Loucy (cell line): Measurements from ENCODE around the gene LILRA5.

ENCODE experiments used
- H2AFZ ChIP-seq: fragments of 200-600 bp; sonication (generic); 2 replicates; pipeline ENCODE4 v1.6.0; 2016; ENCODE audit warnings: antibody characterized with exemption, mild to moderate bottlenecking, low read length, moderate library complexity
- H3F3A ChIP-seq: fragments of 200-600 bp; 2 replicates; pipeline ENCODE4 v1.6.0; 2016; ENCODE audit warnings: antibody characterized with exemption, low read depth, mild to moderate bottlenecking
- H3K27me3 ChIP-seq: fragments of 200-600 bp; sonication (generic); 2 replicates; pipeline ENCODE4 v1.6.1; 2014; ENCODE audit warnings: low read length, mild to moderate bottlenecking; ENCODE audit not compliant: insufficient read depth, poor library complexity, severe bottlenecking
- H3K36me3 ChIP-seq: fragments of 200-600 bp; sonication (generic); 2 replicates; pipeline ENCODE4 v1.6.1; 2016; ENCODE audit warnings: low read length; ENCODE audit not compliant: insufficient read depth
- H3K4me1 ChIP-seq: fragments of 200-600 bp; sonication (generic); 2 replicates; pipeline ENCODE4 v1.5.1; 2014; ENCODE audit warnings: low read length, mild to moderate bottlenecking; ENCODE audit not compliant: insufficient read depth, poor library complexity, severe bottlenecking
- H3K4me2 ChIP-seq: fragments of 200-600 bp; sonication (generic); 2 replicates; pipeline ENCODE4 v1.6.0; 2014; ENCODE audit warnings: antibody characterized with exemption, low read length, low read depth, mild to moderate bottlenecking; ENCODE audit not compliant: poor library complexity, severe bottlenecking
- H3K4me3 ChIP-seq: fragments of 200-600 bp; sonication (generic); 2 replicates; pipeline ENCODE4 v1.5.1; 2014; ENCODE audit warnings: low read length, mild to moderate bottlenecking, mixed read lengths; ENCODE audit not compliant: poor library complexity, severe bottlenecking
- H3K79me2 ChIP-seq: fragments of 200-600 bp; sonication (generic); 2 replicates; pipeline ENCODE4 v1.6.1; 2014; ENCODE audit warnings: low read length; ENCODE audit not compliant: insufficient read depth
- H3K9ac ChIP-seq: fragments of 200-600 bp; sonication (generic); 2 replicates; pipeline ENCODE4 v1.6.0; 2014; ENCODE audit warnings: mild to moderate bottlenecking, low read depth, low read length, moderate library complexity; ENCODE audit not compliant: poor library complexity, severe bottlenecking
- H3K9me2 ChIP-seq: fragments of 200-600 bp; sonication (generic); replicated peaks from 2 replicates; pipeline ENCODE4 v1.6.1; 2016; ENCODE audit warnings: low read depth, low read length, mixed read lengths
- H3K9me3 ChIP-seq: fragments of 200-600 bp; sonication (generic); 2 replicates; pipeline ENCODE4 v1.6.1; 2014; ENCODE audit warnings: mild to moderate bottlenecking, antibody characterized with exemption, low read length, low read depth; ENCODE audit not compliant: insufficient read depth
- H4K20me1 ChIP-seq: fragments of 200-600 bp; sonication (generic); 2 replicates; pipeline ENCODE4 v1.6.0; 2014; ENCODE audit warnings: antibody characterized with exemption, low read length, mild to moderate bottlenecking; ENCODE audit not compliant: insufficient read depth, poor library complexity, severe bottlenecking
- CTCF ChIP-seq: fragments of 200-600 bp; sonication (generic); conservative IDR thresholded peaks from 2 replicates; pipeline ENCODE4 v1.5.1; 2014; ENCODE audit warnings: mild to moderate bottlenecking, antibody characterized with exemption, low read length
- EZH2phosphoT487 ChIP-seq: fragments of 200-600 bp; IDR thresholded peaks from 2 replicates; pipeline ENCODE4 v1.6.1; 2018; ENCODE audit warnings: antibody characterized with exemption, mild to moderate bottlenecking, moderate library complexity, borderline replicate concordance

LILRA5 gene

GRCh38 chr19:54271106-54271505 lies 41.9 kb downstream of the LILRA5 start:
- H3K36me3 ChIP-seq: no peaks in the 10 kb centered on the region
- no peaks in the 10 kb centered on the region for H4K20me1 ChIP-seq
- no peak overlapping the region for H3K4me2 ChIP-seq
- no peak overlapping the region for H2AFZ ChIP-seq
- TF ChIP-seq EZH2phosphoT487 (no peak), CTCF (no peak)
- H3K27me3 ChIP-seq: no peaks in the 10 kb centered on the region
- no peaks in the 10 kb centered on the region for H3K4me1 ChIP-seq
- H3K9me2 ChIP-seq: no peaks in the 10 kb centered on the region
- H3K79me2 ChIP-seq: no peaks in the 10 kb centered on the region
- no peak overlapping the region for H3K4me3 ChIP-seq
- H3K9ac ChIP-seq: no peak overlapping the region
- H3K9me3 ChIP-seq: no peaks in the 10 kb centered on the region
- no peaks in the 10 kb centered on the region for H3F3A ChIP-seq

GRCh38 chr19:54268936-54269335 lies 44.0 kb downstream of the LILRA5 start:
- Histone ChIP-seq H3K4me1 (no peaks in the 10 kb centered on the region), H3K9me2 (no peaks in the 10 kb centered on the region), H2AFZ (no peak overlapping the region), H3K27me3 (no peaks in the 10 kb centered on the region), H3F3A (no peaks in the 10 kb centered on the region), H3K36me3 (no peaks in the 10 kb centered on the region), H3K4me3 (no peak overlapping the region), H3K79me2 (no peaks in the 10 kb centered on the region), H3K4me2 (no peak overlapping the region), H4K20me1 (no peaks in the 10 kb centered on the region), H3K9me3 (no peaks in the 10 kb centered on the region), H3K9ac (no peak overlapping the region)
- TF ChIP-seq EZH2phosphoT487: no peak
- no peak for TF ChIP-seq CTCF

- Histone ChIP-seq H2AFZ (no peak overlapping the region), H3K4me1 (no peaks in the 10 kb centered on the region), H3K36me3 (no peaks in the 10 kb centered on the region), H3K4me2 (no peak overlapping the region), H3K9ac (no peak overlapping the region), H3K27me3 (no peaks in the 10 kb centered on the region), H3K9me2 (no peaks in the 10 kb centered on the region), H3F3A (no peaks in the 10 kb centered on the region), H3K9me3 (no peaks in the 10 kb centered on the region), H3K79me2 (no peaks in the 10 kb centered on the region), H4K20me1 (no peaks in the 10 kb centered on the region), H3K4me3 (no peak overlapping the region)
- TF ChIP-seq EZH2phosphoT487 (no peak), CTCF (peak; percentile 89)
Measured at GRCh38 chr19:54266133-54266532, 46.8 kb downstream of the LILRA5 start.
